ENCODE data around the gene ELN. TPM values are rescaled to one million over a fixed set of nuclear protein-coding genes. Genes with fewer than 3 reads are reported as not detected.

The ELN gene
- total RNA-seq, 1 donor from 2014 or later = 395 TPM

- Histone ChIP-seq H3K4me1 (peaks cover 20 to 56% of the 10 kb centered on the region in 2 donors), H3K4me3 (peak overlapping the region; percentile 75 to 83), H3K27me3 (no peaks in the 10 kb centered on the region), H3K9me3 (no peaks in the 10 kb centered on the region), H3K27ac (peak overlapping the region; percentile 93 to 98), H3K36me3 (peaks cover 13 to 15% of the 10 kb centered on the region in 2 donors)
- DNase-seq (ENCODE audit: low spot score in 2 of 2) = no peak
- no peak for TF ChIP-seq CTCF (IDR thresholded peaks at IDR 0.05)
- intact Hi-C loops (cut with DNase I) = loop anchor here (5.0 kb wide), 1 partner anchor 34 kb away; no protein-coding TSS in a partner anchor
These were observed 407 bp downstream of the ELN start for GRCh38 chr7:74028321-74028838.

GRCh38 chr7:74029089-74029785, 1.3 kb downstream of the ELN start:
- peaks cover 18% of the 10 kb centered on the region in 2 donors for H3K36me3 ChIP-seq
- TF ChIP-seq CTCF (IDR thresholded peaks at IDR 0.05) = no peak
- peak overlapping the region; percentile 75 to 83 for H3K4me3 ChIP-seq
- no peak for DNase-seq (ENCODE audit: low spot score in 2 of 2)
- peak overlapping the region; percentile 93 to 98 for H3K27ac ChIP-seq
- intact Hi-C loops (cut with DNase I) = loop anchor here (5.0 kb wide), 1 partner anchor 33 kb away; no protein-coding TSS in a partner anchor
- peaks cover 26 to 52% of the 10 kb centered on the region in 2 donors for H3K4me1 ChIP-seq
- H3K9me3 ChIP-seq = no peaks in the 10 kb centered on the region
- no peaks in the 10 kb centered on the region for H3K27me3 ChIP-seq

GRCh38 chr7:74029991-74030415, 2.0 kb downstream of the ELN start:
- Histone ChIP-seq H3K4me3 (peak overlapping the region; percentile 75 to 83), H3K4me1 (peaks cover 25 to 52% of the 10 kb centered on the region in 2 donors), H3K27me3 (no peaks in the 10 kb centered on the region), H3K9me3 (no peaks in the 10 kb centered on the region), H3K27ac (peak overlapping the region; percentile 93 to 98), H3K36me3 (peaks cover 25% of the 10 kb centered on the region in 2 donors)
- DNase-seq (ENCODE audit: low spot score in 2 of 2) = no peak
- TF ChIP-seq CTCF (IDR thresholded peaks at IDR 0.05) = no peak
- intact Hi-C loops (cut with DNase I) = loop anchor here (5.0 kb wide), 1 partner anchor 32 kb away; no protein-coding TSS in a partner anchor

GRCh38 chr7:74030861-74031260, 2.9 kb downstream of the ELN start:
- intact Hi-C loops (cut with DNase I) = no loop called here
- H3K4me1 ChIP-seq = peaks cover 33 to 52% of the 10 kb centered on the region in 2 donors

More at GRCh38 chr7:74030861-74031260, 2.9 kb downstream of the ELN start:
- no peak for DNase-seq (ENCODE audit: low spot score in 2 of 2)
- peak overlapping the region; percentile 93 to 98 for H3K27ac ChIP-seq
- no peaks in the 10 kb centered on the region for H3K9me3 ChIP-seq
- H3K4me3 ChIP-seq = peak overlapping the region; percentile 75 to 83
- H3K36me3 ChIP-seq = peaks cover 34% of the 10 kb centered on the region in 2 donors
- no peaks in the 10 kb centered on the region for H3K27me3 ChIP-seq
- no peak for TF ChIP-seq CTCF (IDR thresholded peaks at IDR 0.05)
